ENCODE data around the gene AGO1. TPM values are rescaled to one million over a fixed set of nuclear protein-coding genes. Genes with fewer than 3 reads are reported as not detected.

The AGO1 gene
- total RNA-seq, 1 donor from 2014 or later: 110 TPM

- TF ChIP-seq CTCF (IDR thresholded peaks at IDR 0.05; ENCODE audit: unreplicated experiment): no peak
- H3K27me3 Mint-ChIP-seq: no peaks in the 10 kb centered on the region
- no peak overlapping the region for H3K4me3 Mint-ChIP-seq (ENCODE audit: low read depth)
- H3K9me3 Mint-ChIP-seq (ENCODE audit: low read depth): no peaks in the 10 kb centered on the region
- H3K27ac Mint-ChIP-seq: peak overlapping the region; percentile 81
- DNase-seq (ENCODE audit: low spot score, unreplicated experiment): no peak
- H3K36me3 Mint-ChIP-seq (ENCODE audit: insufficient read depth): peaks cover 29% of the 10 kb centered on the region
- H3K4me1 Mint-ChIP-seq (ENCODE audit: low read depth): no peaks in the 10 kb centered on the region
Measured at GRCh38 chr1:35894183-35894582, 11.2 kb downstream of the AGO1 start.

- Mint-ChIP-seq H3K27me3 (no peaks in the 10 kb centered on the region), H3K27ac (peak overlapping the region; percentile 81), H3K9me3 (ENCODE audit: low read depth) (no peaks in the 10 kb centered on the region), H3K4me3 (ENCODE audit: low read depth) (no peak overlapping the region), H3K4me1 (ENCODE audit: low read depth) (no peaks in the 10 kb centered on the region), H3K36me3 (ENCODE audit: insufficient read depth) (peaks cover 30% of the 10 kb centered on the region)
- DNase-seq (ENCODE audit: low spot score, unreplicated experiment): no peak
- TF ChIP-seq CTCF (IDR thresholded peaks at IDR 0.05; ENCODE audit: unreplicated experiment): no peak
Measured at GRCh38 chr1:35894656-35895055, 11.6 kb downstream of the AGO1 start.

- Mint-ChIP-seq H3K4me1 (ENCODE audit: low read depth) (no peaks in the 10 kb centered on the region), H3K36me3 (ENCODE audit: insufficient read depth) (peaks cover 33% of the 10 kb centered on the region), H3K4me3 (ENCODE audit: low read depth) (no peak overlapping the region), H3K27me3 (no peaks in the 10 kb centered on the region), H3K9me3 (ENCODE audit: low read depth) (no peaks in the 10 kb centered on the region), H3K27ac (no peak overlapping the region)
- no peak for DNase-seq (ENCODE audit: low spot score, unreplicated experiment)
- no peak for TF ChIP-seq CTCF (IDR thresholded peaks at IDR 0.05; ENCODE audit: unreplicated experiment)
Measured at GRCh38 chr1:35899941-35900340, 16.9 kb downstream of the AGO1 start.

DNA sequence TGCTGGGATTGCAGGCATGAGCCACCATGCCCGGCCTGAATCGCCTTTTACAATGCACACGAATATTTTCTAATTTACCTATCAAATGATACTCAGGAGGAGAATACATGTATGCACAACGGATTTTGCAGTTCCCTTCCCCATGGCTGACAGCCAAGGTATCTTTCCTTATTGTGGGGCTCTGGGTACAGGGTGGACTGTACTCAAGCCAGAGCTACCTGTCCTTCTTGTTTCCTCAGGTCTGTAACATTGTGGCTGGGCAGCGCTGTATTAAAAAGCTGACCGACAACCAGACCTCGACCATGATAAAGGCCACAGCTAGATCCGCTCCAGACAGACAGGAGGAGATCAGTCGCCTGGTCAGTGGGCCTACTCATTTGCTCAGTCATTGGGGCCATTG, 18.2 kb downstream of the AGO1 start:
- Mint-ChIP-seq H3K36me3 (ENCODE audit: insufficient read depth) (peaks cover 31% of the 10 kb centered on the region), H3K9me3 (ENCODE audit: low read depth) (no peaks in the 10 kb centered on the region), H3K27me3 (no peaks in the 10 kb centered on the region), H3K4me3 (ENCODE audit: low read depth) (no peak overlapping the region), H3K27ac (no peak overlapping the region), H3K4me1 (ENCODE audit: low read depth) (no peaks in the 10 kb centered on the region)
- DNase-seq (ENCODE audit: low spot score, unreplicated experiment): no peak
- TF ChIP-seq CTCF (IDR thresholded peaks at IDR 0.05; ENCODE audit: unreplicated experiment): no peak

- no peak for DNase-seq (ENCODE audit: low spot score, unreplicated experiment)
- Mint-ChIP-seq H3K4me3 (ENCODE audit: low read depth) (no peak overlapping the region), H3K9me3 (ENCODE audit: low read depth) (no peaks in the 10 kb centered on the region), H3K27ac (no peak overlapping the region), H3K4me1 (ENCODE audit: low read depth) (no peaks in the 10 kb centered on the region), H3K27me3 (no peaks in the 10 kb centered on the region), H3K36me3 (ENCODE audit: insufficient read depth) (peaks cover 31% of the 10 kb centered on the region)
- no peak for TF ChIP-seq CTCF (IDR thresholded peaks at IDR 0.05; ENCODE audit: unreplicated experiment)
Measured at GRCh38 chr1:35902671-35903070, 19.7 kb downstream of the AGO1 start.

Data from progenitor cell of endocrine pancreas (in vitro differentiated cells).